Astrocyte of the cerebellum (primary cell): Measurements from ENCODE around the gene KRT3.
A peak's percentile ranks its signal among the peaks of the same experiment; 100 is the strongest.

Source experiments
- DNase-seq: peaks from one replicate; pipeline ENCODE4 v3.0.0-alpha.2; 2011; ENCODE audit warnings: low read depth
- H3K4me3 ChIP-seq: 2 replicates; pipeline ENCODE4 v1.5.1; 2011; ENCODE audit warnings: mild to moderate bottlenecking, low read depth, low read length, moderate library complexity
- CTCF ChIP-seq: IDR thresholded peaks from 2 replicates; pipeline ENCODE4 v1.5.1; 2012; ENCODE audit warnings: low read length, low read depth, moderate library complexity, mild to moderate bottlenecking; ENCODE audit errors: missing control alignments
- in situ Hi-C: cut with HindIII; loops from 2 replicates; pipeline ENCODE4 v1.10.0; 2017; ENCODE audit warnings: low sequenced_read_pairs

KRT3 gene

DNA sequence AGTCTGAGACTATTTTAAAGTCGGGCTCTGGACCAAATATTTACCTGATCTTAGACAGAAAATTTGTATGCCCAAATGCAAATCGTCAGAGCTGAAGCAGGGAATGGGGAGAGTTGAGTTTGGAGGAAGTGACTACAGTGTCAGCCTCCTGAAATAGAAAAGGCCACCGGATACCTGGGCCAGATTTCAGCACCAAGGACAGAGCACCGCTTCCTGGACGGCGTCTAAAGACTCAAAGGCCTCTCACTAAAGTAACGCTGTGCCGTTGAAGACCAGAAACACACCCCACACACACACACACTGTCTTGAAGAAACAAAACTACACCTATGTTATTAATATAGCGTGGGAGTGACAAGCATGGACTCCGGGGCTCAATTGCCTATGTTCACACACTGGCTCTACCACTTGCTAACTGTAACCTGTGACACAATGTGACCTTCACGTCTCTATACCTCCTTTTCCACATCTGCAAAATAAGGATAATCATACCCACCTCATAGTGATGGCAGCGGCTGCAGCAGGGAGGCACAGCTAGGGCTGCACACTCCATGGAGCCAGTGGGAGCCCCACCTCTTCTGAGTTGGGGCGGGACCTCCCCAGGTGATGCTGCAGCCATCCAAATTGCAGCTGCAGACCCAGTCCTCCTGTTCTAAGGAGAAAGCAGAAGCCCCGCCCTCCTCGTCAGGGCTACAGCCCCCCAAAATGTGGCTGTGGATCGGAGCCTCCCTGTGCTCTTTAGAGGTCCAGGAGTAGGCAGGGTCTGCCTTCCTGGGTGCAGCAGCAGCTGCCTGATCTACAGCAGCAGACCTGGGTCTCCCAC, 54.3 kb downstream of the KRT3 start:
- DNase-seq = peak; percentile 39
- in situ Hi-C loops = no loop called here
- H3K4me3 ChIP-seq = no peak overlapping the region
- TF ChIP-seq CTCF = no peak

DNA sequence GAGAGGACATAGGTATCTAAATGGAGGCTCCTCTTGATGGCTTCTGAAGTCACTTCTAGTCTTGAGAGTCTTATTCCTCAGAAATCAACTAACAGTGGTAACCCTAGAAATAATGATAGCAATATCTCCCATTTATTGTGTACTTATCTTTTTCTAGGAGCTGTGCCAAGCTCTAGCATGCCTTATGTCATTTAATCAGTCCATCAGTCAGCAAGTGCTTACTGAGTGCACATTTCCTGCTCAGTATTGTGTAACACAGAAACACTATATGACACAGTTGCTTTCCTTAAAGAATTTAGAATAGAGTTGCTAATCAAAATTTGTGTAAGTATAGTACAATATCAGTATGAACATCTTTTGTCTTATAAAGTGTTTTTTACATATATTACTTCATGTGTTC, 55.3 kb downstream of the KRT3 start:
- no peak for TF ChIP-seq CTCF
- DNase-seq = no peak
- in situ Hi-C loops = no loop called here
- no peak overlapping the region for H3K4me3 ChIP-seq

DNA sequence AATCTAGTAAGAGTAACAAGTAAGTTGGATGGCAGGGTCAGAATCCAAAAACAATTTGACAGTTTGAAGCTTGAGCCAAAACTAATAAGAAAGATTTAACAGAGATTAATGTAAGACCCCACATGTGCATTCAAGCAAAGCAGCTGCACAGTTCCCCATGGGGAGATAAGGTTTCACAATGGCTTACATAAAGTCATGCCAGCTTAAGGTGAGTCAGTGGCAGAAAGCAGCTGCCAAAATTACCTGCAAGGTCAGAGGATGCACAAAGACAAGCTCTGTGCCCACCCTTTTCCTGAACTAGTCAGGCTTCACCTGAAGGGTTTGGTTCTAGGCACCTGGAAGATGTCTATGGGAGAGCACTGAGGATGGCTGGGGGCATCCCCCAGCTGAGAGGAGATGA, 56.0 kb downstream of the KRT3 start:
- DNase-seq = no peak
- in situ Hi-C loops = no loop called here
- H3K4me3 ChIP-seq = no peak overlapping the region
- no peak for TF ChIP-seq CTCF
